Mucosa of descending colon (tissue), 3 donors: ENCODE results near the gene CTNNA3. TPM values are rescaled to one million over a fixed set of nuclear protein-coding genes. Genes with fewer than 3 reads are reported as not detected.

Experiments used
- ATAC-seq: fragments of 200-7000 bp; cut with Tn5 transposase; one replicate; pipeline ENCODE4 v1.9.1; 2020; ENCODE audit warnings: mild to moderate bottlenecking, moderate library complexity
- DNase-seq, 3 donors: peaks; one replicate each; pipeline ENCODE4 v3.0.0-alpha.2; 2020
- H3K36me3 ChIP-seq: fragments of 200-600 bp; one replicate; pipeline ENCODE4 v1.8.0; 2021; ENCODE audit warnings: low read depth, mild to moderate bottlenecking
- H3K4me1 ChIP-seq: fragments of 200-600 bp; one replicate; pipeline ENCODE4 v1.8.0; 2021; ENCODE audit warnings: low read depth, mild to moderate bottlenecking
- H3K4me3 ChIP-seq: fragments of 200-600 bp; one replicate; pipeline ENCODE4 v1.8.0; 2021; ENCODE audit warnings: mild to moderate bottlenecking
- H3K9me3 ChIP-seq: fragments of 200-600 bp; one replicate; pipeline ENCODE4 v1.8.0; 2021; ENCODE audit warnings: mild to moderate bottlenecking
- CTCF ChIP-seq: fragments of 200-600 bp; IDR thresholded peaks from one replicate; pipeline ENCODE4 v1.8.0; 2022; ENCODE audit warnings: antibody characterized with exemption, mild to moderate bottlenecking
- intact Hi-C, 2 donors: fragments of 100-400 bp; cut with DNase I in 1 of 2; cut with micrococcal nuclease in 1 of 2; formaldehyde crosslinking; loops; one replicate each; pipeline versions ENCODE4 v1.11.0 to v1.11.1; 2022; cut with DNase I, micrococcal nuclease
- total RNA-seq, 3 donors: library from RNA; stranded (reverse); fragmentation: NEBNext Ultra II Directional in 2 of 3; extraction: Animal tissue kit (Norgen Biotek cat#: 25700) in 2 of 3; gene quantifications; one replicate each; pipeline versions ENCODE4 v1.2.1 to v1.2.4, GENCODE V29; 2021 to 2023
- donor health status: DM: no; HTN: no; CAD: no; lungs with moderate emphysema.
- donor health status: DM: no; HTN: no; CAD: no.
- donor health status: DM: no; HTN: yes; CAD: no.

Gene CTNNA3
- total RNA-seq, 3 donors from 2014 or later: 0.52 to 7.5 (median 0.70) TPM

- Histone ChIP-seq H3K36me3 (no peaks in the 10 kb centered on the region), H3K9me3 (no peaks in the 10 kb centered on the region), H3K4me3 (no peak overlapping the region), H3K4me1 (peaks cover 6% of the 10 kb centered on the region)
- intact Hi-C loops: no loop called here
- DNase-seq (peak in 2 of 3 donors; percentile 11 to 46), ATAC-seq (peak; percentile 88)
- no peak for TF ChIP-seq CTCF
Observed at GRCh38 chr10:66877361-66877760, 818.6 kb downstream of the CTNNA3 start.

- intact Hi-C loops: no loop called here
- TF ChIP-seq CTCF: no peak
- ATAC-seq: no peak
Observed at GRCh38 chr10:66869635-66870034, 826.4 kb downstream of the CTNNA3 start.

GRCh38 chr10:66862687-66863258 is 833.2 kb downstream of the CTNNA3 start:
- H3K4me3 ChIP-seq: no peak overlapping the region
- no peak for DNase-seq
- H3K36me3 ChIP-seq: no peaks in the 10 kb centered on the region
- intact Hi-C loops: no loop called here
- TF ChIP-seq CTCF: no peak
- no peaks in the 10 kb centered on the region for H3K4me1 ChIP-seq
- no peaks in the 10 kb centered on the region for H3K9me3 ChIP-seq
- peak; percentile 91 for ATAC-seq

More at GRCh38 chr10:66869635-66870034, 826.4 kb downstream of the CTNNA3 start:
- H3K4me3 ChIP-seq: no peak overlapping the region
- no peaks in the 10 kb centered on the region for H3K36me3 ChIP-seq
- H3K9me3 ChIP-seq: no peaks in the 10 kb centered on the region
- DNase-seq: no peak
- H3K4me1 ChIP-seq: no peaks in the 10 kb centered on the region

GRCh38 chr10:66860376-66860945 is 835.5 kb downstream of the CTNNA3 start:
- DNase-seq (no peak), ATAC-seq (no peak)
- no peak for TF ChIP-seq CTCF
- H3K36me3 ChIP-seq: no peaks in the 10 kb centered on the region
- H3K4me1 ChIP-seq: no peaks in the 10 kb centered on the region
- intact Hi-C loops: no loop called here
- no peaks in the 10 kb centered on the region for H3K9me3 ChIP-seq
- no peak overlapping the region for H3K4me3 ChIP-seq

- DNase-seq: peak in 1 of 3 donors; percentile 8
- H3K36me3 ChIP-seq: no peaks in the 10 kb centered on the region
- no peaks in the 10 kb centered on the region for H3K9me3 ChIP-seq
- no peak for TF ChIP-seq CTCF
- no peak for ATAC-seq
- intact Hi-C loops: no loop called here
- H3K4me1 ChIP-seq: no peaks in the 10 kb centered on the region
- H3K4me3 ChIP-seq: no peak overlapping the region
Observed at GRCh38 chr10:66852811-66853210, 843.2 kb downstream of the CTNNA3 start.
